GM12874 (cell line): Measurements from ENCODE around the gene P3H3.

ENCODE experiments used
- TF ChIP-seq, protein P1 (sequence below): IDR thresholded peaks from 2 replicates; pipeline ENCODE4 v1.5.1; 2011; ENCODE audit warnings: low read depth, mild to moderate bottlenecking, control low read depth, low read length, moderate library complexity; ENCODE audit not compliant: insufficient read depth

The P3H3 gene

DNA sequence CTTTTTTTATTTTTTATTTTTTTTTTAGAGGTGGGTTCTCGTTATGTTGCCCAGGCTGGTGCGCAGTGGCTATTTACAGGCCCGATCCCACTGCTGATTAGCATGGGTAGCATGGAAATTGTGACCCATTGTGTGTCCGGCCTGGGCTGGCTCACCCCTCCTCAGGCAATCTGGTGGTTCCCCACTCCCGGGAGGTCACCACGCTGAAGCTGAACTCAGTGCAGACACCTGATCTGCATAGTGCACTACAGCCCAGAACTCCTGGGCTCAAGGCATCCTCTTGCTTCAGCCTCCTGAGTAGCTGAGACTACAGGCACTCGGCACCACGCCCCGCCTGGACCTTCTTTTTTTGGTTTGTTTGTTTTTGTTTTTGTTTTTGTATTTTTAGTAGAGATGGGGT, 44.4 kb upstream of the P3H3 start:
- TF ChIP-seq, protein P1, sequence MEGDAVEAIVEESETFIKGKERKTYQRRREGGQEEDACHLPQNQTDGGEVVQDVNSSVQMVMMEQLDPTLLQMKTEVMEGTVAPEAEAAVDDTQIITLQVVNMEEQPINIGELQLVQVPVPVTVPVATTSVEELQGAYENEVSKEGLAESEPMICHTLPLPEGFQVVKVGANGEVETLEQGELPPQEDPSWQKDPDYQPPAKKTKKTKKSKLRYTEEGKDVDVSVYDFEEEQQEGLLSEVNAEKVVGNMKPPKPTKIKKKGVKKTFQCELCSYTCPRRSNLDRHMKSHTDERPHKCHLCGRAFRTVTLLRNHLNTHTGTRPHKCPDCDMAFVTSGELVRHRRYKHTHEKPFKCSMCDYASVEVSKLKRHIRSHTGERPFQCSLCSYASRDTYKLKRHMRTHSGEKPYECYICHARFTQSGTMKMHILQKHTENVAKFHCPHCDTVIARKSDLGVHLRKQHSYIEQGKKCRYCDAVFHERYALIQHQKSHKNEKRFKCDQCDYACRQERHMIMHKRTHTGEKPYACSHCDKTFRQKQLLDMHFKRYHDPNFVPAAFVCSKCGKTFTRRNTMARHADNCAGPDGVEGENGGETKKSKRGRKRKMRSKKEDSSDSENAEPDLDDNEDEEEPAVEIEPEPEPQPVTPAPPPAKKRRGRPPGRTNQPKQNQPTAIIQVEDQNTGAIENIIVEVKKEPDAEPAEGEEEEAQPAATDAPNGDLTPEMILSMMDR = no peak

DNA sequence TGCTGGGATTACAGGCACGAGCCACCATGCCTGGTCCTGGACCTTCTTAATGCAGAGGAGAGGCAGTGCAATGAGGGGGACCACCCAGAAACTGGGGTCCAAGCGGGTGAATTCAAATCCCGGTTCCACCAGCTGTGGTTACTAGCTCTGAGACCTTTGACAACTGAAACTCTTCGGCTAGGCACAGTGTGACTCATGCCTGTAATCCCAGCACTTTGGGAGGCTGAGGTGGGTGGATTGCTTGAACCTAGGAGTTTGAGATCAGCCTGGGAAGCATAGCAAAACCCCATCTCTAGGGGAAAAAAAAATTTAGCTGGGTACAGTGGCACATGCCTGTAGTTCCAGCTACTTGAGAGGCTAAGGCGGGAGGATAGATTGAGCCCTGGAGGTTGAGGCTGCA, 43.9 kb upstream of the P3H3 start:
- TF ChIP-seq, protein P1 = no peak

DNA sequence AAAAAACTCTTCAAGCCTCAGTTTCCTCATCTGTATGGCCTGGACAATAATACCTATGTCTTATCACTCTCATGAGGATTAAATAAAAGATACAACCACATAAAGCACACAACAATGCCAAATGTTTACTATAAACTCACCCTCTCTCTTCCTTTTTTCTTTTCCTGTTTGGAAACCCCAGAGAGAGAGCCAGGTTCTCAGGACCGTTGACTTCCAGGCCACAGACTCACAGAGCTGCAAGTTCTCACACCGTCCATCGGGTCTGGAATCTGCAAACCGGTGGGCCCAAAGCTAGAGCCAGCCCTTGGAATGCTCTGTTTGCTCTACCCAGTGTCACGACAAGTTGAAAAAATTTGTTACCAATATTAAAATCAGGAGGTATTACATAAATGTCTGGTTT, 43.4 kb upstream of the P3H3 start:
- TF ChIP-seq, protein P1 = no peak

DNA sequence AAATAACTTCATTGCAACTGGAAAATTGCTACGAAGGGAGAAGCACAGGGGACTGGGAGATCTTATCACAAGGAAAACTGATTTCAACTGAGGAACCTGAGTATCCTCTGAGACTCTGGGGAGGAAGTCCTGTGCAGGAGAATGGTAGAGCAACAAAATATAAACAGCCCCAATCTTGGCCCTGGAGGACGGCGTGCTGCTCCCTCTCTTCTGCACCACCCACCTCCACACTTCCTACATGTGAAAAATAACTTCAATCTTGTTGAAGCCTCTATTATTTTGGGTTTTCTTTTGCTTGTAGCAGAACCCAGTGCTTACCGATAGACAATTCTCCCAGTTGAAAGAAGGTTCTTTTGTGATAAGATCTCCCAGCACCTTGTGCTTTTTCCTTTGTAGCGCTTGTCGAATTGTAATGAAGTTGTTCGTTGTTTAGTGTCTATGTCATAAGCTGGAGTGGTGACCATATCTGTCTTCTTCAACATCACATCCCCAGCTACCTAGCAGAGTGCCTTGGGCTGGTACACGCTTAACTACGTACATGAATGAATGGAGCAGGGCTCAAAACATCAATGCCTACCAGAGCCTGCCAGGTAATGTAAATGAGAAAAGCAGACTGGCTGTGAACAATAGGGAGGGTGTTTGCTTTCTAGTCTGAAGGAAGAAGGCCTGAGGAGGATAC, 41.7 kb upstream of the P3H3 start:
- TF ChIP-seq, protein P1 = no peak

DNA sequence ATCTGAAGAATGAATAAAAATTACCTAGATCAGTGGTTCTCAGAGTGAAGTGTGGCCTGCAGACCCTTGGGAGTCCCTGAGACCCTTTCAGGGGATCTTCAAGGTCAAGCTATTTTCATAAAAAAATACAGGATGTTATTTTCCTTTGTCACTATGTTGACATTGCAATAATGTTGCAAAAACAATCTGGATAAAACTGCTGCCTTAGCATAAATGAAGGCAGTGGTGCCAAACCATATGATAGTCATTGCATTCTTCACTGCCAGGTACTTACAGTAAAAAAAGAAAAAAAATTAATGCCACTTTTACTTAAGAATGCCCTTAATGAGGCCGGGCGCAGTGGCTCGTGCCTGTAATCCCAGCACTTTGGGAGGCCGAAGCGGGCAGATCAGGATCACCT, 40.9 kb upstream of the P3H3 start:
- TF ChIP-seq, protein P1 = no peak

DNA sequence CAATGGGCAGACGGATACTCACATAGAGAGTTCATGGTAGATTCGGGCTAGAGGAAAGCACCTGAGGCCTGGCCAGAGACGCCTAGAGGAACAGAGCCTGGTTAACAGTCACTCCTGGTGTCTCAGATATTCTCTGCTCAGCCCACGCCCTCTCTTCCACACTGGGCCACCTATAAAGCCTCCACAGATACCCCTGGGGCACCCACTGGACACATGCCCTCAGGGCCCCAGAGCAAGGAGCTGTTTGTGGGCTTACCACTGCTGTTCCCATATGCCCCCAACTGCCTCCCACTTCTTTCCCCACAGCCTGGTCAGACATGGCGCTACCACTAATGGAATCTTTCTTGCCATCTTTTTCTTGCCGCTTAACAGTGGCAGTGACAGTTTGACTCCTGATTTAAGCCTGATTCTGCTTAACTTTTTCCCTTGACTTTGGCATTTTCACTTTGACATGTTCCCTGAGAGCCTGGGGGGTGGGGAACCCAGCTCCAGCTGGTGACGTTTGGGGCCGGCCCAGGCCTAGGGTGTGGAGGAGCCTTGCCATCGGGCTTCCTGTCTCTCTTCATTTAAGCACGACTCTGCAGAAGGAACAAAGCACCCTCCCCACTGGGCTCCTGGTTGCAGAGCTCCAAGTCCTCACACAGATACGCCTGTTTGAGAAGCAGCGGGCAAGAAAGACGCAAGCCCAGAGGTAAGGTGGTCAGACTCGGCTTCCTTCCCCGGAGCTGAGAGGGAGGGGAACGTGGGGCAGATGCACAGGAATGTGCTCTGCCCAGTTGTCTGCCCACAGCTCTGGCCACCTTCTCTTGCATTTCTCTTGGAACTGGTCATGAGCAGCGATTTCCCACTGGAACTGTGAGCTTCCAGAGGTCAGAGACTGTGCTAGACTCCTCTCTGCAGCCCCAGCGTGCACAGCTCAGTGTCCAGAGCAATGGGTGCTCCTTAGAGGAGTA, 39.0 kb upstream of the P3H3 start, which contains the start of gene CD4:
Gene CD4, plus strand, starts transcription at position 557 of the 953 bp plus-strand sequence. CDS start 10,611 bp downstream, outside the sequence.
- TF ChIP-seq, protein P1 = no peak

DNA sequence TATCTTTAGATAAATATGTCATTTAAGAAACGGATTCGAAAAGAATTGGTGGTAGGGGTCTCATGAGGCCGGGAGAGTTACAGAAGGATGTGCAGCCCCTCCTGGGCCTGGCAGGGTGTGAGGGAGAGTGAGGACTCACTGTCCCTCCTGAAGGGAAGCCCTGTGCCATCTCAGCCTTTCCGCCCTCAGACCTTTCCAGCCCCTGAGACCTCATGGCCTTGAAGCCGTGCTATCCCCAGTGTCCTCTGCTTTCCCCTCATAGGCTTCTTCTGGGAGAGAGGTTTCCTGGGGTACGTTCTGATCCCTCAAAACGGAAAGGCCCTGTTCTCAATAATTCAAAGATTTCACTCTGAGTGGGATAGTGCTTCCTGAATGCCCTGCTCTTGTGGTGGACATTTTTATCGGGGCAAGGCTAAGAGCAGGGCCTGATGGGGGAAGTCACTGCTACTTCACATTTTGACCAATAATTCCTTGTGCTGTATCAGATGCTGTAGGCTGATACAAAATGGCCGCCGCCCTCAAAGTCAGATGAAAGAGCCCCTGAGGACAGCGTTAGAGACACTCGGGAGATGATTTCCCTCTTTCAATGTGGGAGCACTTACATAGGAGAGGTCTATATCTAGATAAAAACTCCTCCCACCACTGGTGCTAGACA, 37.6 kb upstream of the P3H3 start:
- TF ChIP-seq, protein P1 = no peak
